ENCODE results near the gene PPP2R1A.

GRCh38 chr19:52231154-52231910, 41.5 kb downstream of the PPP2R1A start:
- TF ChIP-seq CTCF (IDR thresholded peaks at IDR 0.05), result no peak
- TF ChIP-seq POLR2AphosphoS5 (IDR thresholded peaks at IDR 0.05), result no peak
